Measurements from ENCODE around the gene ERF. TPM values are rescaled to one million over a fixed set of nuclear protein-coding genes. Genes with fewer than 3 reads are reported as not detected.

The ERF gene
- total RNA-seq, 2 donors from 2014 or later = 106 to 138 TPM

DNA sequence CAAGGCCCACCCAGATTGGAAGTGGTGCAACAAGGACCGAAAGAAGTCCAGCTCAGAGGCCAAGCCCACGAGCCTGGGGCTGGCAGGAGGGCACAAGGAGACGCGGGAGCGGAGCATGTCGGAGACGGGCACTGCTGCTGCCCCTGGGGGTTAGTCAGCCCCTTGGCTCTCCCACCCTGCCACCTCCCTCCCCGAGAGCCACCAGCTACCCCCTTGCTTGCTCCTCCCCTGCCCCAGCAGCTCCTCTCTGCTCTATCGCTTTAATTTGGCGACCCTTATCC lies 32.8 kb upstream of the ERF start:
- 95% methylated on average over 2 to 10 of the region's 10 CpGs for WGBS, 2 experiments (ENCODE audit: insufficient coverage in 1 of 2, insufficient read length in 1 of 2)
- no peak overlapping the region for H3K9ac ChIP-seq (ENCODE audit: extremely low read depth, low read length, poor library complexity, severe bottlenecking)
- H3K27ac Mint-ChIP-seq = no peak overlapping the region

DNA sequence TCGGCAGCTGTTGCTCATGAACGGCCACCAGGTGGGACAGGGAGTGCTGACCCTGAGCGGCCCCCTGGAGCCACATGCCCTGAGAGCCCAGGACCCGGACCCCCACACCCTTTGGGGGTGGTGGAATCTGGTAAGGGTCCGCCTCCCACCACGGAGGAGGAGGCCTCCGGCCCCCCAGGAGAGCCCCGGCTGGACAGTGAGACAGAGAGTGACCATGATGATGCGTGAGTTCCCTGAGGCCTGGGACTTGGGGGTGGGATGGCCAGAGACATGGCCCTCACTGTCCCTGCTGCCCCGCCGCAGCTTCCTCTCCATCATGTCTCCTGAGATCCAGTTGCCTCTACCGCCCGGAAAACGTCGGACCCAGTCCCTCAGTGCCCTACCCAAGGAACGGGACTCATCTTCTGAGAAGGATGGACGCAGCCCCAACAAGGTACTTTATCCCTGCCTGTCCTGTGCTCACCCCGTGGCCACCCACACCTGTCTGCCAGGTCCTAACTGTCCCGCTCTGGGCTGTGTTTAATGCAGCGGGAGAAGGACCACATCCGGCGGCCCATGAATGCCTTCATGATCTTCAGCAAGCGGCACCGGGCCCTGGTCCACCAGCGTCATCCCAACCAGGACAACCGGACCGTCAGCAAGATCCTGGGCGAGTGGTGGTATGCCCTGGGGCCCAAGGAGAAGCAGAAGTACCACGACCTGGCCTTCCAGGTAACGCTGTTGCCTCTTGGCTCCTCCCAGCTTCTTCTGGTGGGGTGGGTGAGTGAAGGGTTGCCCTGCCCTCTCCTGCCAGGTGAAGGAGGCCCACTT lies 32.3 kb upstream of the ERF start:
- H3K27me3 ChIP-seq (ENCODE audit: control insufficient read depth, insufficient read depth, low read length, poor library complexity, severe bottlenecking) = no peaks in the 10 kb centered on the region
- H3K27ac ChIP-seq (ENCODE audit: low read depth, low read length) = no peak overlapping the region
- H3K9me3 ChIP-seq (ENCODE audit: control insufficient read depth, low read length) = no peaks in the 10 kb centered on the region
- H3K9ac ChIP-seq (ENCODE audit: extremely low read depth, low read length, poor library complexity, severe bottlenecking) = no peak overlapping the region
- H3K36me3 ChIP-seq (ENCODE audit: control insufficient read depth, insufficient read depth, low read length) = peaks cover 51% of the 10 kb centered on the region
- TF ChIP-seq, protein P1, sequence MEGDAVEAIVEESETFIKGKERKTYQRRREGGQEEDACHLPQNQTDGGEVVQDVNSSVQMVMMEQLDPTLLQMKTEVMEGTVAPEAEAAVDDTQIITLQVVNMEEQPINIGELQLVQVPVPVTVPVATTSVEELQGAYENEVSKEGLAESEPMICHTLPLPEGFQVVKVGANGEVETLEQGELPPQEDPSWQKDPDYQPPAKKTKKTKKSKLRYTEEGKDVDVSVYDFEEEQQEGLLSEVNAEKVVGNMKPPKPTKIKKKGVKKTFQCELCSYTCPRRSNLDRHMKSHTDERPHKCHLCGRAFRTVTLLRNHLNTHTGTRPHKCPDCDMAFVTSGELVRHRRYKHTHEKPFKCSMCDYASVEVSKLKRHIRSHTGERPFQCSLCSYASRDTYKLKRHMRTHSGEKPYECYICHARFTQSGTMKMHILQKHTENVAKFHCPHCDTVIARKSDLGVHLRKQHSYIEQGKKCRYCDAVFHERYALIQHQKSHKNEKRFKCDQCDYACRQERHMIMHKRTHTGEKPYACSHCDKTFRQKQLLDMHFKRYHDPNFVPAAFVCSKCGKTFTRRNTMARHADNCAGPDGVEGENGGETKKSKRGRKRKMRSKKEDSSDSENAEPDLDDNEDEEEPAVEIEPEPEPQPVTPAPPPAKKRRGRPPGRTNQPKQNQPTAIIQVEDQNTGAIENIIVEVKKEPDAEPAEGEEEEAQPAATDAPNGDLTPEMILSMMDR (conservative IDR thresholded peaks at IDR 0.05) = peak; percentile 44
- H3K4me3 ChIP-seq (ENCODE audit: low read length) = no peak overlapping the region
- 94 to 96% methylated on average over 22 to 30 of the region's 30 CpGs for WGBS, 2 experiments (ENCODE audit: insufficient coverage in 1 of 2, insufficient read length in 1 of 2)
- Mint-ChIP-seq H3K4me3 (no peak overlapping the region), H3K4me1 (peaks cover 17% of the 10 kb centered on the region), H3K36me3 (ENCODE audit: low read depth) (peaks cover 27% of the 10 kb centered on the region), H3K9me3 (no peaks in the 10 kb centered on the region), H3K27ac (no peak overlapping the region), H3K27me3 (ENCODE audit: insufficient read depth) (no peaks in the 10 kb centered on the region)
- H3K4me1 ChIP-seq (ENCODE audit: control insufficient read depth, insufficient read depth, low read length) = peaks cover 4% of the 10 kb centered on the region
- no peak for DNase-seq

More for the DNA sequence above, 32.8 kb upstream of the ERF start:
- no peaks in the 10 kb centered on the region for H3K4me1 ChIP-seq (ENCODE audit: control insufficient read depth, insufficient read depth, low read length)
- peaks cover 27% of the 10 kb centered on the region for H3K36me3 Mint-ChIP-seq (ENCODE audit: low read depth)
- H3K4me1 Mint-ChIP-seq = peaks cover 13% of the 10 kb centered on the region
- no peaks in the 10 kb centered on the region for H3K27me3 Mint-ChIP-seq (ENCODE audit: insufficient read depth)
- no peaks in the 10 kb centered on the region for H3K9me3 ChIP-seq (ENCODE audit: control insufficient read depth, low read length)
- peaks cover 52% of the 10 kb centered on the region for H3K36me3 ChIP-seq (ENCODE audit: control insufficient read depth, insufficient read depth, low read length)
- DNase-seq = no peak
- TF ChIP-seq, protein P1 (conservative IDR thresholded peaks at IDR 0.05) = no peak
- H3K4me3 Mint-ChIP-seq = no peak overlapping the region
- no peak overlapping the region for H3K27ac ChIP-seq (ENCODE audit: low read depth, low read length)
- no peaks in the 10 kb centered on the region for H3K9me3 Mint-ChIP-seq
- H3K4me3 ChIP-seq (ENCODE audit: low read length) = no peak overlapping the region
- H3K27me3 ChIP-seq (ENCODE audit: control insufficient read depth, insufficient read depth, low read length, poor library complexity, severe bottlenecking) = no peaks in the 10 kb centered on the region

DNA sequence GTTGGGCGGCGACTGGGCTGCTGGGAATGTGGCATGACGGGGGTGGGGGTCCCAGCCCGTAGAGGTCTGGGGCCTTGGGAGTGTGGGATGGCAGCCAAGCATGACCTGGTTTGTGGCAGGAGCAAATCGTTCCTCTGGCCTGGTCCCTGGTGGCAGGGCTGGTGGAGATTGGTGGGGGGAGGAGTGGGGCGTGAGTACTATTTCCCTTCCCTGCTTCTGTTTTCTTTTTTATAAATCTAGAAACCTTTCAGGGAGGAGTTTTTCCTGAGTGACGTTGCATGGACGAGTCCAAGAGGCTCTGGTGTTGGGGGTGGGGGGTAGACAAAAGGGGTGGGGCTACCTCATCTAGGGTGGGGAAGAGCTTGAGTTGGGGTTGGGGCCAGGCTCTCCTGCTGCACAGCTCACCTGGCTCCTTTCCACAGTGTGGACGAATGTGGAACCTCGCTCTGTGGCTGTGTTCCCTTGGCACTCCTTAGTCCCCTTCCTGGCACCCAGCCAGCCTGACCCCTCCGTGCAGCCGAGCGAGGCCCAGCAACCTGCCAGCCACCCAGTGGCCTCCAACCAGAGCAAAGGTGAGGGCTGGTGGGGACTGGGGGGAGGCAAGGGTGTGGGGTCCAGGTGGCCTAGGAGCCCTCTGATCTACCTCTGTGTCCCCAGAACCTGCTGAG lies 31.6 kb upstream of the ERF start:
- WGBS, 2 experiments (ENCODE audit: insufficient coverage in 1 of 2, insufficient read length in 1 of 2) = 91 to 96% methylated on average over 4 to 12 of the region's 13 CpGs
- H3K27ac ChIP-seq (ENCODE audit: low read depth, low read length) = no peak overlapping the region
- TF ChIP-seq, protein P1 (conservative IDR thresholded peaks at IDR 0.05) = no peak
- Mint-ChIP-seq H3K27me3 (ENCODE audit: insufficient read depth) (no peaks in the 10 kb centered on the region), H3K27ac (no peak overlapping the region), H3K9me3 (no peaks in the 10 kb centered on the region), H3K36me3 (ENCODE audit: low read depth) (peaks cover 23% of the 10 kb centered on the region), H3K4me3 (no peak overlapping the region), H3K4me1 (peaks cover 24% of the 10 kb centered on the region)
- peaks cover 10% of the 10 kb centered on the region for H3K4me1 ChIP-seq (ENCODE audit: control insufficient read depth, insufficient read depth, low read length)
- peak; percentile 58 for DNase-seq
- no peak overlapping the region for H3K4me3 ChIP-seq (ENCODE audit: low read length)
- H3K27me3 ChIP-seq (ENCODE audit: control insufficient read depth, insufficient read depth, low read length, poor library complexity, severe bottlenecking) = no peaks in the 10 kb centered on the region
- H3K9me3 ChIP-seq (ENCODE audit: control insufficient read depth, low read length) = no peaks in the 10 kb centered on the region
- H3K9ac ChIP-seq (ENCODE audit: extremely low read depth, low read length, poor library complexity, severe bottlenecking) = no peak overlapping the region
- H3K36me3 ChIP-seq (ENCODE audit: control insufficient read depth, insufficient read depth, low read length) = peaks cover 44% of the 10 kb centered on the region

Data from endodermal cell (in vitro differentiated cells).